HCT116 (cell line): ENCODE data around the gene NOS3. TPM values are rescaled to one million over a fixed set of nuclear protein-coding genes. Genes with fewer than 3 reads are reported as not detected.

Source experiments
- ATAC-seq: fragments of 200-7000 bp; cut with Tn5 transposase; 2 replicates; pipeline ENCODE4 v1.9.1; 2020; ENCODE audit warnings: mild to moderate bottlenecking, moderate library complexity
- BruUV-seq: library from RNA; stranded (reverse); fragments of 400-500 nt; replicated peaks from 2 replicates; lab custom pipeline; 2021; lab: Mats Ljungman, UMichigan
- CTCF ChIA-PET: fragments of 300-600 bp; sonication (Branson Sonifier 250); formaldehyde crosslinking; loops from one replicate; lab custom pipeline; 2021; ENCODE audit warnings: antibody characterized with exemption; lab: Charles Lee
- POLR2A ChIA-PET: fragments of 300-600, 350-600 bp; sonication (Branson Sonifier 250); formaldehyde crosslinking; loops from one replicate; lab custom pipeline; 2021; ENCODE audit warnings: antibody characterized with exemption; lab: Charles Lee
- RAD21 ChIA-PET, 2 experiments: fragments of 300-600 bp; sonication (Branson Sonifier 250); formaldehyde crosslinking; loops; one replicate each; lab custom pipeline; 2023; ENCODE audit warnings: low total read pairs in 2 of 2; ENCODE audit not compliant: uncharacterized antibody in 2 of 2, unreplicated experiment in 2 of 2, low non-redundant PET in 1 of 2; lab: Charles Lee
- DNase-seq: peaks from one replicate; pipeline ENCODE4 v3.0.0-alpha.2; 2010; ENCODE audit warnings: low read depth, low spot score
- H2AFZ ChIP-seq: fragments of 200-600 bp; shearing (Covaris generic), sonication (generic); 2 replicates; pipeline ENCODE4 v1.6.1; 2017; ENCODE audit warnings: low read depth, mixed run types, mixed read lengths, antibody characterized with exemption, low read length; ENCODE audit not compliant: poor library complexity, severe bottlenecking
- H3K27ac ChIP-seq: 2 replicates; pipeline ENCODE4 v1.5.1; 2012; ENCODE audit warnings: low read depth, low read length
- H3K27me3 ChIP-seq: fragments of 200-600 bp; sonication (generic); 2 replicates; pipeline ENCODE4 v1.6.1; 2016; ENCODE audit warnings: mixed run types, low read length, mixed read lengths; ENCODE audit not compliant: insufficient read depth
- H3K36me3 ChIP-seq, 2 experiments: fragments of 200-500 bp in 1 of 2; fragments of 200-600 bp in 1 of 2; sonication (Bioruptor generic) in 1 of 2; sonication (generic) in 1 of 2; 2 replicates each; pipeline versions ENCODE4 v1.5.1 to v1.6.1; 2014 to 2016; ENCODE audit warnings: low read length in 2 of 2, inconsistent platforms in 1 of 2, mixed read lengths in 1 of 2, mixed run types in 1 of 2; ENCODE audit not compliant: insufficient read depth in 2 of 2, control insufficient read depth in 1 of 2
- H3K4me1 ChIP-seq, 2 experiments: fragments of 200-600 bp in 1 of 2; sonication (generic) in 1 of 2; 2 replicates each; pipeline versions ENCODE4 v1.5.1 to v1.6.1; 2012 to 2017; ENCODE audit warnings: low read length in 2 of 2, inconsistent platforms in 1 of 2, mild to moderate bottlenecking in 1 of 2, mixed read lengths in 1 of 2, mixed run types in 1 of 2, moderate library complexity in 1 of 2; ENCODE audit not compliant: insufficient read depth in 2 of 2, control insufficient read depth in 1 of 2
- H3K4me2 ChIP-seq: fragments of 200-600 bp; sonication (generic); 2 replicates; pipeline ENCODE4 v1.6.1; 2017; ENCODE audit warnings: mixed run types, low read length, mixed read lengths
- H3K4me3 ChIP-seq, 2 experiments: fragments of 200-600 bp in 1 of 2; sonication (generic) in 1 of 2; replicated peaks in 1 of 2; 2 replicates each; pipeline ENCODE4 v1.5.1; 2011 to 2016; ENCODE audit warnings: low read length in 2 of 2, control low read depth in 1 of 2, low read depth in 1 of 2, mild to moderate bottlenecking in 1 of 2, mixed read lengths in 1 of 2, mixed run types in 1 of 2
- H3K79me2 ChIP-seq: fragments of 200-600 bp; sonication (generic); 2 replicates; pipeline ENCODE4 v1.6.1; 2017; ENCODE audit warnings: mild to moderate bottlenecking, mixed run types, low read length, moderate library complexity, mixed read lengths; ENCODE audit not compliant: insufficient read depth
- H3K9ac ChIP-seq: fragments of 200-600 bp; sonication (generic); 2 replicates; pipeline ENCODE4 v1.6.1; 2016; ENCODE audit warnings: low read length, mixed read lengths
- H3K9me2 ChIP-seq: fragments of 200-600 bp; sonication (generic), shearing (Covaris generic); 2 replicates; pipeline ENCODE4 v1.6.1; 2017; ENCODE audit warnings: mixed run types, mild to moderate bottlenecking, moderate library complexity; ENCODE audit not compliant: insufficient read depth
- H3K9me3 ChIP-seq, 2 experiments: fragments of 200-500 bp in 1 of 2; fragments of 200-600 bp in 1 of 2; sonication (Bioruptor generic) in 1 of 2; sonication (generic) in 1 of 2; 2 replicates each; pipeline ENCODE4 v1.6.1; 2014 to 2017; ENCODE audit warnings: low read length in 2 of 2, mixed read lengths in 2 of 2, inconsistent platforms in 1 of 2, low read depth in 1 of 2, mild to moderate bottlenecking in 1 of 2, mixed run types in 1 of 2, moderate library complexity in 1 of 2; ENCODE audit not compliant: control insufficient read depth in 1 of 2, insufficient read depth in 1 of 2
- H4K20me1 ChIP-seq: fragments of 200-600 bp; sonication (generic), shearing (Covaris generic); 2 replicates; pipeline ENCODE4 v1.6.1; 2017; ENCODE audit warnings: mixed run types, mild to moderate bottlenecking, moderate library complexity; ENCODE audit not compliant: insufficient read depth
- CTCF ChIP-seq, 3 experiments: fragments of 200-600 bp in 1 of 3; sonication (generic) in 1 of 3; IDR thresholded peaks in 2 of 3; conservative IDR thresholded peaks in 1 of 3; 2 replicates each; pipeline ENCODE4 v1.5.1; 2012 to 2017; ENCODE audit warnings: low read depth in 2 of 3, low read length in 2 of 3, antibody characterized with exemption in 1 of 3, borderline replicate concordance in 1 of 3, control low read depth in 1 of 3, mild to moderate bottlenecking in 1 of 3, mixed read lengths in 1 of 3, mixed run types in 1 of 3, moderate library complexity in 1 of 3; ENCODE audit not compliant: insufficient read depth in 1 of 3
- EGR1 ChIP-seq: IDR thresholded peaks from 2 replicates; pipeline ENCODE4 v1.6.1; 2012; ENCODE audit warnings: low read depth
- EZH2phosphoT487 ChIP-seq: fragments of 200-600 bp; IDR thresholded peaks from 2 replicates; pipeline ENCODE4 v1.6.1; 2018; ENCODE audit warnings: antibody characterized with exemption, borderline replicate concordance
- POLR2A ChIP-seq: IDR thresholded peaks from 2 replicates; pipeline ENCODE4 v1.7.0; 2011; ENCODE audit warnings: borderline replicate concordance; ENCODE audit not compliant: insufficient read depth, insufficient read length; ENCODE audit errors: extremely low read depth
- POLR2AphosphoS5 ChIP-seq: IDR thresholded peaks from 2 replicates; pipeline ENCODE4 v1.6.1; 2011; ENCODE audit warnings: mild to moderate bottlenecking, low read depth, low read length, moderate library complexity
- SIN3A ChIP-seq: IDR thresholded peaks from 2 replicates; pipeline ENCODE4 v1.6.1; 2012; ENCODE audit warnings: low read depth
- SP1 ChIP-seq: IDR thresholded peaks from 2 replicates; pipeline ENCODE4 v1.6.1; 2012; ENCODE audit warnings: low read depth
- YY1 ChIP-seq: IDR thresholded peaks from 2 replicates; pipeline ENCODE4 v1.6.1; 2011; ENCODE audit warnings: low read length, low read depth, moderate library complexity, mild to moderate bottlenecking; ENCODE audit not compliant: insufficient replicate concordance; ENCODE audit errors: extremely low read depth
- ZFX ChIP-seq: fragments of 450-650 bp; IDR thresholded peaks from 2 replicates; pipeline ENCODE4 v1.6.1; 2017
- ZNF274 ChIP-seq: fragments of 200-500 bp; sonication (Bioruptor generic); IDR thresholded peaks from 2 replicates; pipeline ENCODE4 v1.6.1; 2014; ENCODE audit warnings: mild to moderate bottlenecking, low read depth, low read length, inconsistent platforms
- intact Hi-C: fragments of 100-400 bp; cut with micrococcal nuclease; formaldehyde crosslinking; loops from 2 replicates; pipeline ENCODE4 v1.10.0; 2022
- total RNA-seq: library from RNA; stranded (reverse); gene quantifications from one replicate; pipeline ENCODE4 v1.2.1, GENCODE V29; 2021; ENCODE audit not compliant: unreplicated experiment
- TF ChIP-seq, protein P1 (sequence below): IDR thresholded peaks from 2 replicates; pipeline ENCODE4 v1.6.1; 2012

NOS3 gene
- total RNA-seq, 1 experiment from 2014 or later = 35.8 TPM

GRCh38 chr7:150992833-150993302, 2.1 kb downstream of the NOS3 start:
- POLR2A ChIA-PET = no interaction called here
- H3K9ac ChIP-seq = no peak overlapping the region
- intact Hi-C loops = no loop called here
- no peaks in the 10 kb centered on the region for H3K79me2 ChIP-seq
- peaks cover 0 to 25% of the 10 kb centered on the region in 2 experiments; a peak in 2 of 4 replicates for H3K4me1 ChIP-seq
- no peak overlapping the region for H3K27ac ChIP-seq
- peaks cover 8 to 31% of the 10 kb centered on the region in 2 experiments; a peak in 2 of 4 replicates for H3K9me3 ChIP-seq
- no peak for TF ChIP-seq POLR2A
- no peak for TF ChIP-seq SIN3A
- TF ChIP-seq ZFX = no peak
- TF ChIP-seq EZH2phosphoT487 = no peak
- no peak for TF ChIP-seq EGR1
- TF ChIP-seq, protein P1, sequence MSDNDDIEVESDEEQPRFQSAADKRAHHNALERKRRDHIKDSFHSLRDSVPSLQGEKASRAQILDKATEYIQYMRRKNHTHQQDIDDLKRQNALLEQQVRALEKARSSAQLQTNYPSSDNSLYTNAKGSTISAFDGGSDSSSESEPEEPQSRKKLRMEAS = no peak
- TF ChIP-seq CTCF (IDR thresholded peaks at IDR 0.05 in 2 of 3, conservative IDR thresholded peaks at IDR 0.05 in 1 of 3; ENCODE audit: borderline replicate concordance in 1 of 3, insufficient read depth in 1 of 3, low read depth in 2 of 3, low read length in 2 of 3) = no peak
- TF ChIP-seq SP1 = no peak
- TF ChIP-seq POLR2AphosphoS5 = no peak
- no peak for TF ChIP-seq YY1
- TF ChIP-seq ZNF274 = no peak
- H3K4me3 ChIP-seq = no peak overlapping the region
- no peak overlapping the region for H2AFZ ChIP-seq
- no peaks in the 10 kb centered on the region for H3K9me2 ChIP-seq
- CTCF ChIA-PET = interaction anchor here (3.9 kb wide), 1 partner anchor 16 kb away, joined by 21 read pairs; no protein-coding TSS in a partner anchor
- BruUV-seq = no TSS peak
- RAD21 ChIA-PET = no interaction called here
- H3K4me2 ChIP-seq = no peak overlapping the region
- H4K20me1 ChIP-seq = no peaks in the 10 kb centered on the region
- H3K27me3 ChIP-seq = no peaks in the 10 kb centered on the region
- peak; percentile 77 for ATAC-seq
- DNase-seq = no peak
- no peaks in the 10 kb centered on the region for H3K36me3 ChIP-seq
